A673 (cell line): Measurements from ENCODE around the gene LRRC17.
"Not testable (repeated sequence)": the region's sequence is repeated elsewhere in the genome, so short reads cannot be mapped to it uniquely, and the experiment has no call there.

Source experiments
- CTCF ChIP-seq: fragments of 300-800, 200-600 bp; sonication (generic); conservative IDR thresholded peaks from 2 replicates; pipeline ENCODE4 v1.5.1; 2017; ENCODE audit warnings: low read depth, mild to moderate bottlenecking, antibody characterized with exemption, low read length, moderate library complexity, mixed read lengths
- EZH2 ChIP-seq: fragments of 200-600 bp; sonication (generic); IDR thresholded peaks from 2 replicates; pipeline ENCODE4 v1.6.1; 2017; ENCODE audit warnings: borderline replicate concordance, low read depth, mild to moderate bottlenecking, mixed read lengths, antibody characterized with exemption, low read length; ENCODE audit not compliant: poor library complexity, severe bottlenecking

GRCh38 chr7:102954359-102954758 is 41.6 kb downstream of the LRRC17 start:
- not testable (repeated sequence) for TF ChIP-seq CTCF, EZH2
